Endothelial cell of umbilical vein (primary cell): ENCODE measurements around the gene MYRIP. TPM values are rescaled to one million over a fixed set of nuclear protein-coding genes. Genes with fewer than 3 reads are reported as not detected.

Experiments used
- BruUV-seq: library from RNA; stranded (reverse); fragments of 400-500 nt; replicated peaks from 2 replicates; lab custom pipeline; 2021; lab: Mats Ljungman, UMichigan
- CTCF ChIA-PET: fragments of 300-600, 350-600 bp; sonication (Branson Sonifier 250); formaldehyde crosslinking; loops from one replicate; lab custom pipeline; 2021; ENCODE audit warnings: antibody characterized with exemption, inconsistent platforms; lab: Charles Lee
- POLR2A ChIA-PET: fragments of 300-600, 350-600 bp; sonication (Branson Sonifier 250); formaldehyde crosslinking; loops from one replicate; lab custom pipeline; 2021; ENCODE audit warnings: antibody characterized with exemption, inconsistent platforms; lab: Charles Lee
- DNase-seq: peaks from one replicate; pipeline ENCODE4 v3.0.0-alpha.2; 2011; ENCODE audit warnings: low read depth, low spot score
- FAIRE-seq: peaks from 2 replicates; lab custom pipeline; 2011; peaks lifted over from hg19 to GRCh38; lab: Jason Lieb, UNC
- H2AFZ ChIP-seq: 2 replicates; pipeline ENCODE4 v1.6.0; 2012; ENCODE audit warnings: low read depth, low read length, control low read depth, inconsistent platforms
- H3K27ac ChIP-seq: 2 replicates; pipeline ENCODE4 v1.5.1; 2011; ENCODE audit warnings: low read depth, mild to moderate bottlenecking, control low read depth, low read length, moderate library complexity; ENCODE audit not compliant: insufficient read depth
- H3K27me3 ChIP-seq, 2 experiments: 2 replicates each; pipeline versions ENCODE4 v1.6.0 to v1.6.1; 2011; ENCODE audit warnings: low read length in 2 of 2, mixed read lengths in 1 of 2; ENCODE audit not compliant: control insufficient read depth in 2 of 2, insufficient read depth in 2 of 2
- H3K36me3 ChIP-seq, 2 experiments: 2 replicates in 1 of 2; 3 replicates in 1 of 2; pipeline ENCODE4 v1.5.1; 2011; ENCODE audit warnings: low read length in 2 of 2, mild to moderate bottlenecking in 1 of 2, moderate library complexity in 1 of 2; ENCODE audit not compliant: control insufficient read depth in 2 of 2, insufficient read depth in 2 of 2; ENCODE audit errors: extremely low read depth in 1 of 2
- H3K4me1 ChIP-seq: 3 replicates; pipeline ENCODE4 v1.5.1; 2011; ENCODE audit warnings: mild to moderate bottlenecking, low read length; ENCODE audit not compliant: control insufficient read depth, insufficient read depth; ENCODE audit errors: extremely low read depth
- H3K4me2 ChIP-seq: 2 replicates; pipeline ENCODE4 v1.6.1; 2011; ENCODE audit warnings: low read length, control low read depth, mixed read lengths; ENCODE audit not compliant: insufficient read depth
- H3K4me3 ChIP-seq, 3 experiments: fragments of 200-600 bp in 1 of 3; sonication (generic), shearing (Covaris generic) in 1 of 3; replicated peaks in 1 of 3; 2 replicates each; pipeline ENCODE4 v1.5.1; 2011 to 2016; ENCODE audit warnings: control low read depth in 3 of 3, low read length in 3 of 3, mild to moderate bottlenecking in 2 of 3, inconsistent platforms in 1 of 3, low read depth in 1 of 3, moderate library complexity in 1 of 3; ENCODE audit not compliant: insufficient read depth in 1 of 3
- H3K79me2 ChIP-seq: 2 replicates; pipeline ENCODE4 v1.6.0; 2012; ENCODE audit warnings: low read length, inconsistent platforms; ENCODE audit not compliant: control insufficient read depth, insufficient read depth
- H3K9ac ChIP-seq: replicated peaks from 2 replicates; pipeline ENCODE3; 2011; ENCODE audit warnings: low read length, control low read depth; ENCODE audit not compliant: insufficient read depth; ENCODE audit errors: extremely low read depth
- H3K9me1 ChIP-seq: replicated peaks from 3 replicates; pipeline ENCODE4 v1.6.0; 2011; ENCODE audit warnings: mild to moderate bottlenecking, low read length; ENCODE audit not compliant: control insufficient read depth, insufficient read depth; ENCODE audit errors: extremely low read depth
- H3K9me3 ChIP-seq: replicated peaks from 2 replicates; pipeline ENCODE4 v1.5.1; 2012; ENCODE audit warnings: low read length, inconsistent platforms; ENCODE audit not compliant: control insufficient read depth, insufficient read depth
- H4K20me1 ChIP-seq: replicated peaks from 2 replicates; pipeline ENCODE3; 2011; ENCODE audit warnings: mild to moderate bottlenecking, low read length; ENCODE audit not compliant: control insufficient read depth, insufficient read depth; ENCODE audit errors: extremely low read depth
- CTCF ChIP-seq, 2 donors: IDR thresholded peaks; 1 replicate in 1 of 2; 2 replicates in 1 of 2; pipeline ENCODE4 v1.5.1; 2011; ENCODE audit warnings: low read length in 2 of 2, mild to moderate bottlenecking in 2 of 2, moderate library complexity in 2 of 2, control low read depth in 1 of 2, inconsistent platforms in 1 of 2, low read depth in 1 of 2; ENCODE audit not compliant: insufficient read depth in 1 of 2; ENCODE audit errors: extremely low read depth in 1 of 2
- EZH2 ChIP-seq: IDR thresholded peaks from 2 replicates; pipeline ENCODE4 v1.6.1; 2012; ENCODE audit warnings: borderline replicate concordance, low read depth, mild to moderate bottlenecking, moderate library complexity, low read length, inconsistent platforms; ENCODE audit not compliant: severe bottlenecking
- GATA2 ChIP-seq: IDR thresholded peaks from 2 replicates; pipeline ENCODE4 v1.7.0; 2011; ENCODE audit warnings: low read depth, mild to moderate bottlenecking, moderate library complexity, mixed read lengths, low read length; ENCODE audit not compliant: insufficient read length, insufficient read depth
- JUN ChIP-seq: IDR thresholded peaks from 2 replicates; pipeline ENCODE4 v1.6.1; 2011; ENCODE audit warnings: borderline replicate concordance, low read depth; ENCODE audit not compliant: insufficient read length, insufficient read depth
- POLR2A ChIP-seq: IDR thresholded peaks from 2 replicates; pipeline ENCODE4 v1.6.1; 2012; ENCODE audit warnings: low read depth, mild to moderate bottlenecking, control low read depth, low read length
- POLR2AphosphoS5 ChIP-seq: IDR thresholded peaks from 2 replicates; pipeline ENCODE4 v1.6.1; 2012; ENCODE audit warnings: low read depth, mild to moderate bottlenecking, control low read depth, low read length, moderate library complexity; ENCODE audit not compliant: insufficient read depth
- dilution Hi-C: fragments of 300-500 bp; cut with MboI; formaldehyde crosslinking; loops from one replicate; pipeline ENCODE4 v1.15.0; 2019; ENCODE audit warnings: low sequenced_read_pairs; ENCODE audit not compliant: extremely low pct_ligation_motif_present
- intact Hi-C: fragments of 100-400 bp; cut with micrococcal nuclease; formaldehyde crosslinking; loops from one replicate; pipeline ENCODE4 v1.10.0; 2022
- polyA plus RNA-seq, 4 experiments: library from polyadenylated mRNA; depleted of rRNA in 3 of 4; stranded (reverse) in 3 of 4; unstranded in 1 of 4; fragments of >200 nt; gene quantifications; 2 replicates each; pipeline versions ENCODE4 v1.2.1 to v1.2.3, GENCODE V29; 2011 to 2012; ENCODE audit warnings: missing spikeins in 1 of 4
- total RNA-seq: library from RNA; stranded (reverse); gene quantifications from 2 replicates; pipeline ENCODE4 v1.2.3, GENCODE V29; 2021

MYRIP gene
- total and polyA plus RNA-seq, 2 donors (not counting 3 experiments of a cell fraction or from before 2014, with no cell fraction given): 6.7 to 11.9 TPM

GRCh38 chr3:40078590-40078989 is 269.2 kb downstream of the MYRIP start:
- FAIRE-seq: no peak
- no peaks in the 10 kb centered on the region for H3K36me3 ChIP-seq
- H3K4me2 ChIP-seq: no peak overlapping the region
- no peaks in the 10 kb centered on the region for H4K20me1 ChIP-seq
- H3K9ac ChIP-seq: no peak overlapping the region
- BruUV-seq: no TSS peak
- no peaks in the 10 kb centered on the region for H3K4me1 ChIP-seq
- POLR2A ChIA-PET: no interaction called here
- no peaks in the 10 kb centered on the region for H3K27me3 ChIP-seq
- H3K4me3 ChIP-seq: no peak overlapping the region
- H3K9me3 ChIP-seq: no peaks in the 10 kb centered on the region
- H3K79me2 ChIP-seq: no peaks in the 10 kb centered on the region
- H3K27ac ChIP-seq: no peak overlapping the region
- no peak overlapping the region for H2AFZ ChIP-seq
- DNase-seq: no peak
- no peak for TF ChIP-seq JUN
- TF ChIP-seq CTCF (IDR thresholded peaks at IDR 0.05; ENCODE audit: extremely low read depth in 1 of 2, insufficient read depth in 1 of 2, low read depth in 1 of 2, low read length in 2 of 2): no peak
- H3K9me1 ChIP-seq: no peaks in the 10 kb centered on the region
- dilution Hi-C loops (no loop called here), intact Hi-C loops (no loop called here)
- CTCF ChIA-PET: no interaction called here

- dilution Hi-C loops (no loop called here), intact Hi-C loops (no loop called here)
- no peaks in the 10 kb centered on the region for H3K9me1 ChIP-seq
- no peaks in the 10 kb centered on the region for H3K9me3 ChIP-seq
- no peaks in the 10 kb centered on the region for H3K36me3 ChIP-seq
- no peak overlapping the region for H2AFZ ChIP-seq
- no peak overlapping the region for H3K9ac ChIP-seq
- TF ChIP-seq POLR2AphosphoS5: no peak
- no peak for TF ChIP-seq JUN
- no peak for TF ChIP-seq GATA2
- no peak for TF ChIP-seq EZH2
- no peak for TF ChIP-seq POLR2A
- H3K4me3 ChIP-seq: no peak overlapping the region
- no peak overlapping the region for H3K4me2 ChIP-seq
- POLR2A ChIA-PET: no interaction called here
- H3K79me2 ChIP-seq: no peaks in the 10 kb centered on the region
- CTCF ChIA-PET: interaction anchor here (0.8 kb wide), 1 partner anchor 36 kb away, joined by 3 read pairs; no protein-coding TSS in a partner anchor
- DNase-seq (no peak), FAIRE-seq (no peak)
- no peaks in the 10 kb centered on the region for H4K20me1 ChIP-seq
- H3K27me3 ChIP-seq: no peaks in the 10 kb centered on the region
- H3K27ac ChIP-seq: no peak overlapping the region
- no TSS peak for BruUV-seq
- H3K4me1 ChIP-seq: no peaks in the 10 kb centered on the region
These were observed 269.9 kb downstream of the MYRIP start for GRCh38 chr3:40079203-40079846.
